ENCODE results near the gene SLC25A34. TPM values are rescaled to one million over a fixed set of nuclear protein-coding genes. Genes with fewer than 3 reads are reported as not detected.

Gene SLC25A34
- total RNA-seq, 1 donor, result 0.54 TPM

DNA sequence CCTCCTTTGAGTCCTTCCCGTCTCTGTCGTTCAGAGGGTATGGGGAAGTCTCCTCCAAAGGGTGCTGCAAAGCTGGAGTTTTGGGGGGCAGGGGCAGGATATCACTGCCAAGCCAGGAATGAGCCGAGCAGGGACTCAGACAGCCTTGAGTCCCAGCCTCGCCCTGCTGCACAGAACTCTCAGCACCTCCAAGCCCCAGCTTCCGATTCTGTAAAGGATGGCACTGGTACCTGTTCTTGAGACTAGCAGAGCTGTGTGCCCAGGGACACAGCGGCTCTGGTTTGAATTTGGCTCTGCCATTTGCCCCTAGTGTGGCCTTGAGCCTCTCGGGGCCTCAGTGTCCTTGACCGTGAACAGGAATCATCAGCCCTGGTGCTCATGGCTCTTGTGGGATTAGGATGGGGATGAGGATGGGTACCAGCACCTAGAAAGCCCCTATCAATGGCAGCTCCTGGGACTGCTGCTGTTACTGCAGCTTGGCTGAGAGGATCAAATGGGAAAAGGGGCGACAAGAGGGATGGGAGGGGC lies 21.0 kb downstream of the SLC25A34 start:
- no peak for DNase-seq (ENCODE audit: low read depth)
- no peak overlapping the region for H3K4me3 ChIP-seq (ENCODE audit: low read depth, low read length)
- TF ChIP-seq, protein P1, sequence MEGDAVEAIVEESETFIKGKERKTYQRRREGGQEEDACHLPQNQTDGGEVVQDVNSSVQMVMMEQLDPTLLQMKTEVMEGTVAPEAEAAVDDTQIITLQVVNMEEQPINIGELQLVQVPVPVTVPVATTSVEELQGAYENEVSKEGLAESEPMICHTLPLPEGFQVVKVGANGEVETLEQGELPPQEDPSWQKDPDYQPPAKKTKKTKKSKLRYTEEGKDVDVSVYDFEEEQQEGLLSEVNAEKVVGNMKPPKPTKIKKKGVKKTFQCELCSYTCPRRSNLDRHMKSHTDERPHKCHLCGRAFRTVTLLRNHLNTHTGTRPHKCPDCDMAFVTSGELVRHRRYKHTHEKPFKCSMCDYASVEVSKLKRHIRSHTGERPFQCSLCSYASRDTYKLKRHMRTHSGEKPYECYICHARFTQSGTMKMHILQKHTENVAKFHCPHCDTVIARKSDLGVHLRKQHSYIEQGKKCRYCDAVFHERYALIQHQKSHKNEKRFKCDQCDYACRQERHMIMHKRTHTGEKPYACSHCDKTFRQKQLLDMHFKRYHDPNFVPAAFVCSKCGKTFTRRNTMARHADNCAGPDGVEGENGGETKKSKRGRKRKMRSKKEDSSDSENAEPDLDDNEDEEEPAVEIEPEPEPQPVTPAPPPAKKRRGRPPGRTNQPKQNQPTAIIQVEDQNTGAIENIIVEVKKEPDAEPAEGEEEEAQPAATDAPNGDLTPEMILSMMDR (IDR thresholded peaks at IDR 0.05; ENCODE audit: insufficient read depth, low read length), result no peak

DNA sequence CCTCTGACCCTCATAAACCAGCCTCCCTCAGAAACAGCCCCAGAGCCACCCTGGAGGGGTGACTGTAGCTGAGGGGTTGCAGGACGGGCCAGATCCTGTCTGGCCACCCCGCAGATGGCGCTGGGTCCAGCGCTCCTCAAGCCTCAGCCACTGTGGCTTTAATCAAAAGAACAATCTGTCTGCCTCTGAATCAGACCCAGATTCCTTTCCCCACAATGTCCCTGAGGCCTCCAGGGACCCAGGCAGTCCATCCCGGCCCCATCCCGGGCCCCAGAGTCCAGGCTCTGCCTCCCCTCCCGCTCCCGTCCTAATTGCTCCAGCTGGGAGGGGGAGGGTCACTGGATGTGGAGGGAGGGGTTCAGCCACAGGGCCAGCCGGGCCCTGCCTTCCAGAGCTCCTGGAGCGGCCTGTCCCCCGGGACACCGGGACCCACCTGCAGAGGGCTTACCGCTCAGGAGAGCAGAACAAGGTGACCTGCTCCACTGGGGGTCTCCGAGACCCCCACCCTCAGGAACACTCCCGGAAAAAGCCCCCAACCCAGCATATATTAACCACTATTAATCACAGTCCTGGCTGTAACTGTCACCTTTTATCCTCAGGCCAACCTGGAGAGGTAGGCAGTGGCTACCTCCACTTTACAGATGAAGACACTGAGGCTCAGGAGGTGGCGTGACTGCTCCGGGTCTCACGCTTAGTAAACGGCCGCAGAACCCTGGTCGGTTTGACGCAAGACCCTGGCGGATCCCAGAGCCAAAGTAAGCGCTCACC lies 21.7 kb downstream of the SLC25A34 start:
- no peak for DNase-seq (ENCODE audit: low read depth)
- TF ChIP-seq, protein P1 (IDR thresholded peaks at IDR 0.05; ENCODE audit: insufficient read depth, low read length), result no peak
- peak overlapping the region; percentile 77 for H3K4me3 ChIP-seq (ENCODE audit: low read depth, low read length)

DNA sequence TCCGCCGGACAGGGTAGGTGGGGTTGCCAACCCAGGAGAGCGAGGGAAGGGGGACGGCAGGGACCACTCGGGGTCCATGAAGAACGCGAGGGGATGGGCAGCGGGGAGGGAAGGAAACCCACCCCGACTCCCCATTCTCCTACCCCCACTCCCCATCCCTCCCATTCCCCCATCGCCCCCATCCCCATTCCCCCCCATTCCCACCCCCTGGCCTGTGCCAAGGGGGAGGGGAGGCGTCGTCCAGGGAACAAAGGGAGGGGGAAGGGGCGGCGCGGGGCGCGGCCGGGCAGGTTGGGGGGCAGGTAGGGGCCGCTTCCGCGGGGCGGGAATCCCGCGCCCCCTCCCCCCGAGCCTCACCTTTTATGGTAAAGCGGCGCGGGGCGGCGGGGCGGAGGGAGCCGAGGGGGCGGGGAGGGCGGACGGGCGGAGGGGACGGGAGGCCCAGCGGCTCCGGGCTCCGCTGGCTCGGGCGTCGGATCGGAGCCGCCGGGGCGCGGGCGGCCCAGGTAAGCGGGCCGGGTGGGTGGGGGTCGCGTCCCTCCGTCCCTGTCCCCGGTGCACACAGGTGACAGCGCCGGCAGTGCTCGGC lies 22.4 kb downstream of the SLC25A34 start, which contains the start of gene FBLIM1:
Gene FBLIM1 (plus strand): TSS at position 453 of the 589 bp plus-strand sequence. CDS start 6,189 bp downstream, outside the sequence.
- TF ChIP-seq, protein P1 (IDR thresholded peaks at IDR 0.05; ENCODE audit: insufficient read depth, low read length), result no peak
- DNase-seq (ENCODE audit: low read depth), result no peak
- H3K4me3 ChIP-seq (ENCODE audit: low read depth, low read length), result peak within 1 kb of the TSS; percentile 77

DNA sequence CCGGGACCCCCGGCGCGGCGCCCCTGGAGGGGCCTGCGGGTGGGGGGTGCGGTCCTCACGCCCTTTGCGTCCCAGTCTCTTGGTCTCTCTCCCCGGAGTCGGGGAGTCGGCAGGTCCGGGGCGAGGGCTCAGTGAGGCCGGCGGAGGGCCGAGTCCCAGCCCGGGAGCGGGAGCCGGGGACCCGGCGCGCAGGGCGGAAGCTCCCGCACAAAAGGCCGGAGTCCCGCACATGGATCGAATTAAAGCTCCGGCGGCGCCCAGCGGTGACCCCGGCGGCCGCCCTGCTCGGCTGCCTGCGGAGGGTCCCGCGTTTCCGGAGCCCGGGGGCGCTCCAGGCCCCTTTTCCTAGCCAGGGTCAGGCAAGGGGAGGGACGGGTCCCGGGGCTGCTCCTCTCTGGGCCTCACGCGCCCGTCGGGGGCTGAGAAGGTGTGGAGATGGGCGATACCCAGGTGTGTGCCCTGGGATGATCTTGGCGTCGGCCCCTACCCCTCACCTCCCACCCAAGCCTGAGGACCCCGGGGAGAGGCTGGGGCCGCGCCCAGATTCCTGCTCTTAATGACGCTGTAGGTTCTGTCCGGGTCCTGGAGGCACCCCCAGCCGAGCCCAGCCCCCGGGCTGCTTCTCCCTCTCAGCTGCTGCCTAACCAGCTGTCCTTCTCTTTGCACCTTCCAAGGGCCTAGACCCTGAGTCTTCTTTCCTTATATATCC lies 23.0 kb downstream of the SLC25A34 start:
- TF ChIP-seq, protein P1 (IDR thresholded peaks at IDR 0.05; ENCODE audit: insufficient read depth, low read length), result no peak
- no peak for DNase-seq (ENCODE audit: low read depth)
- H3K4me3 ChIP-seq (ENCODE audit: low read depth, low read length), result peak overlapping the region; percentile 77

DNA sequence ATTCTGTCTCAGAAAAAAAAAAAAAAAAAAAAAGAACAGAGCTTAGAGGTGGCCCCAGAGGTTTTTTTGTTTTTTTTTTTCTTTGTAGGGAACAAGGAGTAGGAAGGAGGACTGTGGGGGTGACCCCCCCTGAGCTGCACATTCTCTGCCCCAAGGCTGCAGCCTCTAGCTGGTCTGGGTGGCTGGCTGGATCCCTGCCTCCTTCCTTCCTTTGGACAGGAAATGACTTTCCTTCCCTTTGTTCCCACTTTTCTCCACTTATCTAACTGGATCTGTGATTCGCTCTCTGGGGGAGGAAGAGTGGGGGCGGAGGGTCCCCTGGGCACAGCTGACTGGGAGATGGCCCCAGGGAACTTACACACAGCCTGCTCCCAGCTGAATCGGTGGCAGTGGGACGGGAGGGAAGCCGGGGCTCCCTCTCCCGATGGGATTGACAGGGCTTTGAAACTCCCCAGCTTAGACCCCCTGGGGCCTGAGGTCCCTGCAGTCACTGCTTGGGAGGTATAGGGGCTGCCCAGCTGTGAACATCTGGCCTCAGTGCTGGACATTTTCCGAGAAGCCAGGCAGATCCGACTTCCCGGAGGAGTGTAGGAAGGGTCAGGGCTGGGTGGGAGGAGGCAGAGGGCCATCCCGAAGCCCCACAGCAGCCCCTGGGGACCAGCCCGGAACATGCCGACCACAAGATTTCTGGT lies 24.6 kb downstream of the SLC25A34 start:
- TF ChIP-seq, protein P1 (IDR thresholded peaks at IDR 0.05; ENCODE audit: insufficient read depth, low read length), result no peak
- peak; percentile 81 for DNase-seq (ENCODE audit: low read depth)
- peak overlapping the region; percentile 57 for H3K4me3 ChIP-seq (ENCODE audit: low read depth, low read length)

All from fibroblast of the aortic adventitia (primary cell).